Measurements from ENCODE around the gene MUC5B.

Gene MUC5B

GRCh38 chr11:1270476-1270875, 47.6 kb downstream of the MUC5B start:
- DNase-seq, result no peak

- DNase-seq, result no peak
These were observed 48.1 kb downstream of the MUC5B start for GRCh38 chr11:1271002-1271401.

GRCh38 chr11:1271406-1271805, 48.5 kb downstream of the MUC5B start:
- DNase-seq, result no peak

GRCh38 chr11:1271927-1272326, 49.1 kb downstream of the MUC5B start:
- no peak for DNase-seq

GRCh38 chr11:1272531-1272930, 49.7 kb downstream of the MUC5B start:
- no peak for DNase-seq

- no peak for DNase-seq
These were observed 51.6 kb downstream of the MUC5B start for GRCh38 chr11:1274501-1274900.

- no peak for DNase-seq
These were observed 52.2 kb downstream of the MUC5B start for GRCh38 chr11:1275021-1275420.

- no peak for DNase-seq
These were observed 53.4 kb downstream of the MUC5B start for GRCh38 chr11:1276041-1276790.

- no peak for DNase-seq
These were observed 54.2 kb downstream of the MUC5B start for GRCh38 chr11:1276866-1277615.

- no peak for DNase-seq
These were observed 55.2 kb downstream of the MUC5B start for GRCh38 chr11:1277936-1278512.

GRCh38 chr11:1278766-1279673, 56.2 kb downstream of the MUC5B start:
- DNase-seq, result no peak

- DNase-seq, result no peak
These were observed 56.8 kb downstream of the MUC5B start for GRCh38 chr11:1279674-1280055.

- DNase-seq, result no peak
These were observed 57.5 kb downstream of the MUC5B start for GRCh38 chr11:1280116-1281035.

GRCh38 chr11:1281326-1281973, 58.6 kb downstream of the MUC5B start:
- no peak for DNase-seq

- DNase-seq, result no peak
These were observed 59.1 kb downstream of the MUC5B start for GRCh38 chr11:1281974-1282365.

- DNase-seq, result no peak
These were observed 60.2 kb downstream of the MUC5B start for GRCh38 chr11:1283091-1283511.

- DNase-seq, result no peak
These were observed 61.0 kb downstream of the MUC5B start for GRCh38 chr11:1283906-1284305.

GRCh38 chr11:1285316-1285744, 62.5 kb downstream of the MUC5B start:
- no peak for DNase-seq

- DNase-seq, result no peak
These were observed 63.0 kb downstream of the MUC5B start for GRCh38 chr11:1285876-1286275.

- no peak for DNase-seq
These were observed 65.1 kb downstream of the MUC5B start for GRCh38 chr11:1287928-1288327.

- DNase-seq, result no peak
These were observed 65.7 kb downstream of the MUC5B start for GRCh38 chr11:1288426-1289151.
